C4-2B (cell line): ENCODE measurements around the gene SSBP2.

Experiments used
- H3K27ac ChIP-seq: fragments of 450-650 bp; 2 replicates; pipeline ENCODE4 v1.5.1; 2017
- ZFX ChIP-seq: fragments of 450-650 bp; IDR thresholded peaks from 2 replicates; pipeline ENCODE4 v1.6.1; 2017
- TF ChIP-seq, protein P1 (sequence below): fragments of 450-650 bp; conservative IDR thresholded peaks from 2 replicates; pipeline ENCODE4 v1.5.1; 2017; ENCODE audit warnings: mild to moderate bottlenecking

Gene SSBP2

DNA sequence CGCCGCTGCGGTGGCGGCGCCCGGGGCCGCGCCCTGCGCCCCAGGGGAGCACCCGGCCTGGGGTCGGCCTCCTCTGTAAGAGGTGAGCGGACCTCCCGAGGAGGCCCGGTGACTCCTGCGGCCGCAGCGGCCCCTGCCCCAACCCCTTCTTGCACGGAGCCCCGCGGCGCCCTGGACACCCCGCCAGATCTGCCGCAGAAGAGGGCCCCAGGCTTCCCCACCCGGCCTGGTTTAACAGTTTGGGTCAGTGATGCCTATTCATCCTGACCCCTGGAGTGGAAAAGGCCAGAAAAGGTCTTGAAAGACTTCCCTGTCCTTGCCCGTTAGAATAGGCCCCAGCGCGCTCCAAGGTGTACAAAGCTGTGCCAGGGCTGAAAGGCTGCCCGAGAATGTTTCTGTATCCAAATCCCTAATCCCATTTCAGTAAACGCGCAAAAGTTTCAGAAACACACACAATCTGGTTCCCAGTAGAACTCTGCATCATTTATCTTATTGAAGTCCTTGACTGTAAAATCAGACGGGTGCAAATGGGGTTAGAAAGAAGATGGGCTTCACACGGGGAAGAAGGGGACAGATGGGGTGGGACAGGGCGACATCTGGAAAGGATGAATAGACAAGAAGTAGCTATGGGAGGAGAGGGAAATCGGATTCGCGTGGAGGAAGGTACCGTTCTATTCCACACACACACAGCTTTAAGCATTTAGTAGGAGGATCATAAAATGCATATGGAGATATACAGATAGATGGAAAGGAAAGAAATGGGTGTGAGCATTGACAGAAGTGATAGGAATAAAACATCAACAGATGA, 1.1 kb upstream of the SSBP2 start:
- peak; percentile 23; the same call in 1 of the 2 replicates for TF ChIP-seq ZFX
- TF ChIP-seq, protein P1, sequence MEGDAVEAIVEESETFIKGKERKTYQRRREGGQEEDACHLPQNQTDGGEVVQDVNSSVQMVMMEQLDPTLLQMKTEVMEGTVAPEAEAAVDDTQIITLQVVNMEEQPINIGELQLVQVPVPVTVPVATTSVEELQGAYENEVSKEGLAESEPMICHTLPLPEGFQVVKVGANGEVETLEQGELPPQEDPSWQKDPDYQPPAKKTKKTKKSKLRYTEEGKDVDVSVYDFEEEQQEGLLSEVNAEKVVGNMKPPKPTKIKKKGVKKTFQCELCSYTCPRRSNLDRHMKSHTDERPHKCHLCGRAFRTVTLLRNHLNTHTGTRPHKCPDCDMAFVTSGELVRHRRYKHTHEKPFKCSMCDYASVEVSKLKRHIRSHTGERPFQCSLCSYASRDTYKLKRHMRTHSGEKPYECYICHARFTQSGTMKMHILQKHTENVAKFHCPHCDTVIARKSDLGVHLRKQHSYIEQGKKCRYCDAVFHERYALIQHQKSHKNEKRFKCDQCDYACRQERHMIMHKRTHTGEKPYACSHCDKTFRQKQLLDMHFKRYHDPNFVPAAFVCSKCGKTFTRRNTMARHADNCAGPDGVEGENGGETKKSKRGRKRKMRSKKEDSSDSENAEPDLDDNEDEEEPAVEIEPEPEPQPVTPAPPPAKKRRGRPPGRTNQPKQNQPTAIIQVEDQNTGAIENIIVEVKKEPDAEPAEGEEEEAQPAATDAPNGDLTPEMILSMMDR, result no peak
- peak overlapping the region; percentile 88 for H3K27ac ChIP-seq

DNA sequence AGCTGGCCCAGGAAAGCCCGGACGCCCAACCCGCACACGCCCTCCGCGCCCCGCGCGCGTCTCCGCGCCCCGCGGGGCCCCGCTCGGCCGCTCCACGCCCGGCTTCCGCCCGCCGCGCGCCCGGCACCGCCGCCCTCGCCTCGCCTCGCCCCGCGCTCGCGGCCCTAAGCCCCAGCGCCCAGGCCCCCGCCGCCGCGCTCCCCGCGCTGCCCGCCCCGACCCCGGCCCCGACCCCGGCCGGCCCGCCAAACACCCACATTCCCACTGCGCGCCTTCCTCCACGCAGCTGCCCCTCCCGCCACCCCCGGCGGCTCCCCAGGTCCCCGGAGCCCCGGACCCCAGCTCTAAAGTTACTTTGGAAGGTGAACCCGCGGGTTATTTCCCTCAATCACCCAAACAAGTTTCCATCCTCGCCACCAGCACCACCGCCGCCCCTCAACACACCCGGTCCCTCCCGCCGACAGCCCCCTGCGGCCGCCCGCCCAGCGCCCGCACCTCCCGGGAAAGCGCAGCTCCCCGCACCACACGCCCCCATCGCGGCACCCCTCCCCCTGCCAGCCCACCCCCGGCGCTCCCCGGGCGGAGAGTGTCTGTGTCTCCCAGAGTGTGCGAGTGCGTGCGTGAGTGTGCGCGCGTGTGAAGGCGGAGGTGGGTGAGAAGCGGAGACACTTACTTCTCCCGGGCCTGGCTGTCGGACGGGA, 439 bp downstream of the SSBP2 start:
- TF ChIP-seq, protein P1, result no peak
- no peak for TF ChIP-seq ZFX
- no peak overlapping the region; the same call in 1 of the 2 replicates for H3K27ac ChIP-seq

DNA sequence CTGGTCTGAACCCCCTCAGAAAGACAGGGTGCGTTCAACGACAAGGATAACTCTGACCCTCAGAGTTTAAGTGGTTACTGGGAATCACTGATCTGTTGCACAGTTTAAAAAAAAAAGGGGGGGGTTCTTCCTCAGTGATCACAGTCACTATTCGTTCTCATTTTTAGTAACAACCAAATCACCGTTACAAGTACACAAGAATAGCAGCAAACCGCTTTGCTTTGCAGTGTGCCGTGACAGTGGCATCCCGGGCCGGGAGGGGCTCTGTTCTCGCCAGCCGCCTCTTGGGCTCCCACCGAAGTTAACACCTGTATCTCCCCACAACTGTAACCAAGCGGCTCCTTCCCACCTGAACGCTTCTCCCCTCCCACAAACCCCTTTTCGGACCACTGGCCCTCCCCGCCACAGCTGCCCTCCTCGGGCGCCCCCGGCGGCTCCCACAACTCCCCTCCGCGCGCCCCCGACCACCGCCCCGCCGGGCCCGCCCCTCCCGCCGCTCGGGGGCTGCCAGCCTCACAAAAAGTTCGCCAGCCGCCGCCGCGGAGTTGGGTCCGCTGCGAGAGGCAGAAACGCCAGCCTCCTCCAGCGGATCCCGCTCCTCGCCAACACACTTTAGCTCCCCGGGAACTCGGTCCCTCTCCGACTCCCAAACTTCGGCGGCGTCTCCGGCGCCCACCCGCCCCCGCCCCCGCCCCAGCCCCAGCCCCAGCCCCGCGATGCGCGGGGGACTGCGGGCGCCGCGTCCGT, 1.2 kb downstream of the SSBP2 start:
- no peak overlapping the region for H3K27ac ChIP-seq
- TF ChIP-seq, protein P1, result no peak
- no peak for TF ChIP-seq ZFX

DNA sequence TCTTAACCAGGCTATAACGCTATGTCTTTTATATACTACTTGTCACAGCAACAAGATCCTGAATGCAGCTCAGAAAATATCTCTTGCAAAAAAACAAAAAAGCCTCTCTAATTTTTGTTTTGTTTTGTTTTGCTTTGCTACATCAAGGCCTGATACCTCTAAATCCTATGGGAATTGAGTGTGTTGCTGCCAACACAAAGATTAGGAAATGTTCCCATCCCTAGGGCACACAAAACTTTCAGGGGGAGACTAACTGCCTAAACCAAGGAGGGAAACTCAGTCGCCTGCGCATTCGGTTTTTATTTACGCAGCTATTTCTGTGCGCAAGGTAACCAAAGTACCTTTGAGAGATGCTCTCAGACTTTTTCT, 1.7 kb downstream of the SSBP2 start:
- TF ChIP-seq, protein P1, result no peak
- no peak for TF ChIP-seq ZFX
- H3K27ac ChIP-seq, result no peak overlapping the region

DNA sequence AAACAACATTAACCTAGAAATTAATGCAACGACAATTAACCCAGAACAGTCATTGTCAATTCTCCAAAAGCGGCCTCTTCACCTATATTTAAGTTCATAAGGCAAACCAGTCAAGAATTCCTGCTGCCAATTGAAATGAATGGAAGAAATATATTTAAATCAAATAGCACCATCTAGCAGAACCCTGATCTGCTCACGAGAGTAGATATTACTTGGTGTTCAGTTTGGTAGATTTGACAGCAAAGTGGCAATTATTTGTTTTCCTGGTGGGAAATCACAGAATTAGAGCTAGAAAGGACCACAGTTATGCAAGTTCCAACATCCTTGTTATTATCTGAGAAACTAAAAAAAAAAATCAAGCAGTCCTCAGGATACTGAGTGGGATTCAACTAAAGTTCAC, 2.3 kb downstream of the SSBP2 start:
- TF ChIP-seq, protein P1, result no peak
- TF ChIP-seq ZFX, result no peak
- no peak overlapping the region for H3K27ac ChIP-seq

DNA sequence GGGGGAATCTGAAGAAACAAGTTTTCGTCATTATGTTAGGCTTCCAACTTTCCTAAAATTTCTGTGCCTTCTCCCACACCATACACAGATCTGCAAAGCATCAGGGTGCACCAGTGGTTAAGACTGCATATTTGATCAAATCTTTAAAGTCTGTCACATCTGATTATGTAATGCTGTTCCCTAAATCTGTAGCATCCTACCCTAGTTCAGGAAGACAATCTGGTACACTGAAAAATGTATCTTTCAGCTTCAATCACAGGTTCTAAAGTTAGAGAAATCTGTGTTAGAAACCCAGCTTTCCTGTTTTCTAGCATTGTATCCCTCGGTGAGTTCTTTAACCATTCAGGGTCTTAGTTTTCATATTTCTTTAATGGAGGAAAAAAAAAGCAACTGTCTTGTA, 3.9 kb downstream of the SSBP2 start:
- no peak overlapping the region for H3K27ac ChIP-seq
- TF ChIP-seq ZFX, result no peak
- TF ChIP-seq, protein P1, result no peak

DNA sequence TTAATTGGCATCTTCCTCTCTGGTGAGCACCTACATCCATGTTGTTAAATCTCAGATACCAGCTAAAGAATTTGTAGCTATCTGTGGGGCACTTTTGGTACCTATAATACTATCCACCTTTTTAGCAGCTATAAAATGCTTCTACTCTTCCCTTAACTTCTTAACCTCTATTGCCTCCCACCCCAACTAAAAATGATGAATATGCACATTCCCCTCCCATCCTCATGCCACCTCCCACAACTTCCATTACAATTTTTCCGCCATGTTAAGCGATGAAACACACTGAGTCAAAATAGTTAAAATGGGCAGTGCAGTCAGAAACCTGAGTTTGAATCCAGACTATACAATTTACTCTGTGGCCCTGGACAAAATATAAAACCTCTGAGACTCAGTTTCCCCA, 10.1 kb downstream of the SSBP2 start:
- TF ChIP-seq ZFX, result no peak
- TF ChIP-seq, protein P1, result no peak
- H3K27ac ChIP-seq, result no peak overlapping the region
